Hematopoietic multipotent progenitor cell treated with erythropoietin and hydrocortisone succinate and interleukin-3 and kit ligand, for 4 days (in vitro differentiated cells): ENCODE data around the gene MECP2.

ENCODE experiments used
- DNase-seq: peaks from one replicate; pipeline ENCODE4 v3.0.0-alpha.2; 2015

Gene MECP2

GRCh38 chrX:154059231-154059630 is 38.3 kb downstream of the MECP2 start:
- DNase-seq = no peak

DNA sequence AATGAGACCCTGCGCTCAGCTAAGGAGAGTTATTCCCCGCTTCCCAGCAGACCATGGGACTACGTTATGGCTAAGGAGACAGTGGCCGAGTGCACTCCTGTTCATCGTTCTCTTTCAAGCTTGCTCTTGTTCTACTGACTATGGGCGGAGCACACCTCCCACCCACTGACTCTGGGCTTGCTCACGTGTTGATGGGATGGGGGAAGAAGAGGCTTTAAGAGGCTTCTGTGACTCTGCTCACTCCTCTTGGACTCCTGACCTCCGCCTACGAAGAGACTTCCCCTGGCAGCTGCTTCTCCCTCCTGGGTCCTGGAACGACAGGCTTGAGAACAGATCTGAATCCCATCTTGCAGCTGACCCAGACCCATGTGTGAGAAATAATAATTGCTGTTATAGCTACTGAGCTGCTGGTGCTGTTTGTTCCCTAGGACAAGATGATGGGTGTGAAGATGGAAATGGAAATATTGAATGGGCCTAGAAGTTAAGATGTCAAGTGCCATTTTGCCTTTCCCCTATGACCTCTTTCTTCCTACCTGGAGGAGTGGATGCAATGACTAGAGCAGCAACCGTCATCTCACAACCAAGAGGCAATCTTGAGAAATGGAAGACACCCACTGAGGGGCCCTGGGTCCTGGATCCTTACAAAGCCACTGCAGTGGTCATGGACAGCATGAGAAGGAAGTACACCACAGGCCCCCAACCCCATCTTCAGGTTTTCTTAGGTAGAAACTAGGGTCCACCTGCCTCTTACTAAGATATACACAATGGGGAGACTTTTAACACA is 39.1 kb downstream of the MECP2 start:
- DNase-seq = no peak

DNA sequence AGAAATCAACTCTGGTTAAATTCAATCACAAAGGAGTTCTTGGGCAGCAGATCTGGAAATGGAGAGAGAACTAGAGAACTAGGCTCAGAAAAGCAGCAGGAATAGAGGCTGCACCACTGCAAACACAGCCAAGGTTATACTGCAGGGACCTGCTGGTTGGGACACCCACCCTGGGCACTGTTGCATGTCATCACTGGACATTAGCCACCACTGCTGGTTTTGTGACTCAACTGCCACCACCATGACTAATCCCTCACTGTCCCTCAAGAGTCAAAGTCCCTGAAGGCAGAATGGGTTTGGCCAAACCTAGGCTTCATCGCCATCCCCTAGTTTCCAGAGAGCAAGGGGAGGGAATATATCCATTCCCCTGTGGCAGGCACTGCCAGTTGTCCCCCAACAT is 39.7 kb downstream of the MECP2 start:
- no peak for DNase-seq

GRCh38 chrX:154056770-154057241 is 40.7 kb downstream of the MECP2 start:
- DNase-seq = peak; percentile 56

DNA sequence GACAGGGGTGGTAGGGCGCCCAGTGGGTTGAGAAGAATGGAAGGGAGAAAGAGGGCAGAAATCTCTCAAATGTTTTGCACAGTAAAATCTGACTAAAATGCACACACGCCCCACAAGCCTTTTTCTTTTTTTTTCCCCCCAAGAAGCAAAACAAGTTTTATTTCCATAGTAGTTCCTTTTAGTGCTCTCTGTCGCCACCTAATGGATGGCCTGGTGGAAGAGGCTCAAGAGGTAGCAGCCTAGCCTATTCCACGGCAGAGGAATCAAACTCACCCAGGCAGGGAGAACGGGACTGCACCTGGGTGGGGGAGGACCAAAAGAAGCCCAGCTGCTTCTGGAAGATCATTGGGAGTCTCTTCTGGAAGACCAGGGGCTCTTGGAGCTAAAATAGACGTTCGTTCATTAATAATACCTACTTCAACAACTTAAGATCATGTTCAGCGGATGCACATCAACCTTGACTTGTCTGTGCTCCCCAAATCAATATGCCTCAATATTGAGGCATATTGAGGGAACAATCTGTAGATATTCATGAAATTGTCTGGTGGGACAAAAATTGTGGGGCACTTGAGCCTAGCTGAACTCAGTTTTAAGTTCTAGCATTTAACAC is 46.2 kb downstream of the MECP2 start:
- DNase-seq = peak; percentile 80

DNA sequence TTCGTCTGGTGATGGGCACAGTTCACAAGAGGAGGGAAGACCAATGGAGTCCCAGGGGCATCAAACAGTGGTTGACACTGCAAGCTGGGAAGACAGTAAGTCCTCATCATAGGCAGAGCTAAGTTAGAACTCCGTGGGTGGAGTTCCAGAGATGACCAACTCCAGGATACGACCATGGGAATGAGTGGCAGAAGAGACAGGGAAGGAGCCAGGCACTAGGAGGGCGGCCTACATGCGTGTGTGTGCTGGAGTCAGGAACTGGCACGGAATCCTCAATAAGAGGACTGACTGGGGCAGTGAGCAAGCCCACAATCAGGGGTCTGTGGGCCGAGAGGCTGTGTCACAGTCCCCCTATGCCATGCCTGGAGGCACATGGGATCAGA is 47.4 kb downstream of the MECP2 start:
- no peak for DNase-seq

DNA sequence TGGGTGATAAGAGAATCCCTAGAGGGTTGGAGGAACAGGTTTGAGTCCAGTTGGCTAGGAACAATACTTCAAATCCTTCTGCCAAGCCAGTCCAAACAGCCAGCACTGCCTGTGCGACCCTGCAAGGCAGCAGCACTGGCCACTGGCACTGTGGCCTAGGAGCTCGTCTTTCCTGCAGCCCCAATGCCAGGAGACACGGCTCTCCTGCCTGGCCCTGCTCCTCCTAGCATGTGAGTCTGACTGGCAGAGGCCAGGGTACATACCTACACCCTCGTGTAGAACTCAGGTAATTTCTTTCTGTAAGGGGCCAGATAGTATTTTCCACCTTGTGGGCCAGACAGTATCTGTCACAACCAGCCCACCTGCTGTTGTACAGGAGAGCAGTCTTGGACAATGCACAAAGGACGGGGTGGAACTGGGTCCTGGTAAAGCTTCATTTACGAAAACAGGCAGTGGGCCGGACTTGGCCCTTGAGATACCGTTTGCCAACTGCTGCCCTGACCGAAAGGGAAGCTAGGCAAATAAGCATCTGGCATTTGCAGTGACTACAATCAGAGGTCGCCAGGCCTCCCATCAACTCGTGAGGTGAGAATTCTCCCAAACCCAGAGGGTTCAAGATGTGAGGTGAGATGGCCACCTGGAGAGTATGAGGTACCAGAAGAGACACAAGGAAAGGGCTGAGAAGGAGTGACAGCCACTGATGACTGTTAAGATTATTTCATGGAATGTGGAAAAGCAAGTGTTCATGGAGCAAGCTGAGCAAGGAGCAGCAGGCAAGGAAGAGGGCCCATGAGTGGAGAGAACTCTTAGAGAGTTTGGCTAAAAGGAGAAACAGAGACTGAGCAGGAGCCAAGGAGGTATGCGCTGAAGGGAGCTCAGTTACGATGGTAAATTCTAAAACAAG is 48.1 kb downstream of the MECP2 start:
- no peak for DNase-seq

DNA sequence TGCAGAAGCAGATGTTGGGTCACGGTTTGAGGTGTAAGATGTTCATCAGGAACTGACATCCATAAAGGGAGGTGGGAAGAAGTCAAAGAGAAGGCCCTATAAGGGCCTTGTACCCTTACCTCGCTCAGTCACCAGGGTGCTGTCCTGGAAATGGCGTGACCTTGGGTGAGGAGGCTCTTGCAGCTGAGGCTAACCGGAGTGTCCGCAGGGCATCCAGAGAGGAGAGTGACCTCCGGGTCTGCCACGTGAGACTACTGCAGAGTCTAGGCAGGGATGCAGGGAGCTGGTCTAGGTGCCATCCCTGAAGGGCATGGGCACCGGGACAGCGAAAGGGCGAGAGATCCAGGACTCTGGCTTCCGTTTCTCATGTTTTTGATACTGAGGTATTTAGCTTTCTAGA is 49.1 kb downstream of the MECP2 start:
- DNase-seq = no peak

DNA sequence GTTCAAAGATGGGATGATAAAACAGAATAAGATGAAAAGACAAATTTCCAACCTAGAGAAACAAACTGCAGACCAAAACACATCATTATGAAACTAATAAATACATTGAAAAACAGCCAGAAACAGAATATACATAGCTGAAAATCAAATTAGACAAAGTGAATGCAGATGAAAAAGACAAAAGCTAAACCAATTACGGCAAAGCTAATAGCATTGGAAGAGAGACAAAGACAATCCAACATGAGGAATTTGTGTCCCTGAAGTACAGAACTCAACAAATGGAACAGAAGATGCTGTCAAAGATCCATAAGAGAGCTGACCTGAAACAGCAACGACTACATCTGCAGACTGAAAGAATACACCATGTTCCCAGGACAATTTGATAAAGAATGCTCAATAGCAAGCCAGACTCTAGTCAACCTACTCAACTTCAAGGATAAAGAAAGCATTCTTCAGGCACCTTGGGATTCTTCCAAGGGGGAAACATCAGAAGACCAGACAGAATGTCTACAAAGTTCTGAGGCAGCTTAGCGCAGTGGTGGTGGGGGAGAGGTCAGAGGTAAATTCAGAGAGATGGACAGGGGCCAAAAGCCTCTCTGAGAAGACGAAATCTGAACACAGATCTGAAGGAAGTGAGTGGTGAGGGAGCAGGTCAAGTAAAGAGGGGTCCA is 50.4 kb downstream of the MECP2 start:
- DNase-seq = no peak

- DNase-seq = no peak
These were observed 51.3 kb downstream of the MECP2 start for GRCh38 chrX:154046031-154046781.

DNA sequence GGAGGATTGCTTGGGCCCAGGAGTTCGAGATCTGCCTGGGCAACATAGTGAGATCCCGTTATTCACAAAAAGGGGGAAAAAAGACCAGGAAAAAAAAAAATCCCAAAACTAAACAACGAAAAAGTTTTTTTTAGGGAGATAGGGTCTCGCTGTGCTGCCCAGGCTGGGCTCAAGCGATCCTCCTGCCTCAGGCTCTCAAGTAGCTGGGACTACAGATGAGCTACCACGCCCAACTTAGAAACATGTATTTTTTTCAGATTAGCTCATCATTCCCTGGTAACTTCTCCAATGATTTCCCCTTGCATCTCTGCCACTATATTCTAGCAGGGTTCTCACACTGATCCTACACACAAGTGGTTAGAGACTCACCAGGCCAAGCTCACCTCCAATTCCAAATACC is 53.4 kb downstream of the MECP2 start:
- no peak for DNase-seq

DNA sequence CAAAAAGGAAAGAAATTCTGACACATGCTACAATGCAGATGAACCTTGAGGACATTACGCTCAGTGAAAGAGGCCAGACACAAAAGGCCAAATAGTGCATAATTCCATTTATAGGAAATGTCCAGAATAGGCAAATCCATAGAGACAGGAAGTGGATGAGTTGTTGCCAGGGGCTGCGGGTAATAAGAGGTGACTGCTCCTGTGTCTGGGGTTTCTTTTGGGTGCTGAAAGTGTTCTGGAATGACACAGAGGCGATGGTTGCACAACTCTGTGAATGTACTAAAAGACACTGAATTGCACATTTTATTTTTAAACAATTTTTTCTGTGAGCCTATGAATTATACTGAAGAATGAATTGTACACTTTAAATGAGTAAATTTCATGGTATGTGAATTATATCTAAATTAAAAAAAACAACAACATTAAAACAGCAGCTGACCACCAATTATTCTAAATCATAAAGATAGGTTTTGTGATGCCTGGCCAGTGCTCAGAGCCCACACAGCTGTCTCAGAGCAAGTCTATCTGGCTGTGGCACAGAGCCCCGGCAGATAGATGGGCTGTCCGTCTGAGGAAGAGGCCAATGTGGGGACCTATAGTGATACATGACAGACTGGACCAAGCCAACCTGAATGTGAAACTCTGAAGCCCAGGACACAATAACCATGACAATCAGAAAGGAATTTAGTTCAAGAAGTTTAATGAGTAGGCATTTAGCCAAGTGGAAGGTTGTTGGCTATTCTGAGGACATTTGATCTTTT is 54.3 kb downstream of the MECP2 start:
- DNase-seq = no peak

DNA sequence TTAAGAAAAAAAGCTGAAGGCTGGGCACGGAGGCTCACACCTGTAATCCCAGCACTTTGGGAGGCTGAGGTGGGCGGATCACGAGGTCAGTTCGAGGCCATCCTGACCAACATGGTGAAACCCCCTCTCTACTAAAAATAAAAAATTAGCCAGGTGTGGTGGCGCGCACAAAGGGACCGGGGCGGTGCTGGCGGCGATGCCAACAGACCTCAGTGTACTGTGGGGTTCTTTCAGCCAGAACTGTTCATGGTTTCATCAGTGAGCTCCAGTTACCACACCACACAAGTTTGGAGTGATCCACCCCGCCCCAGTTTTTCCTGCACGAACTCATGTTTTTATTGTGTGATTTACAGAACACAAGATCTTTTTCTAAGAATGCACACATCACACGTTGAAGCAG is 56.7 kb downstream of the MECP2 start:
- no peak for DNase-seq

GRCh38 chrX:154040307-154040756 is 57.2 kb downstream of the MECP2 start:
- peak; percentile 57 for DNase-seq

GRCh38 chrX:154039577-154039976 is 57.9 kb downstream of the MECP2 start:
- no peak for DNase-seq

DNA sequence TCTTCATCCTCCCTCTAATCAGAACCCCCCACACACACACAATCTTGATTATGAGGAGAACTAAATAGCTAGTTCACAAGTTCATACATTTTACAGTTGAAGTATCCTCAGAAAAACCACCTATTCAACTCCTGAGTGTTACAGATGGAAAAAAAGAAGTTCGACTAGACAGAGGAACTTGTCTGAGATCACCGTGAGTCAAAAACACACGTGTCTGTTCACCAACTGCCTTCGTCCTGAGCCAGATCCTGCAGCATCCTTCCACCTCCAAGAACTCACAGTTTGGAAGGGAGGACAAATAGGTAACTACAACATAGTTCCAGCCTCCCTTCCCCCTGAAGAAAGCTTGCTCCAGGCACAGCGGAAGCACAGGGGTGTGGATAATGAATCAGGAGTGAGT is 58.9 kb downstream of the MECP2 start:
- DNase-seq = no peak

DNA sequence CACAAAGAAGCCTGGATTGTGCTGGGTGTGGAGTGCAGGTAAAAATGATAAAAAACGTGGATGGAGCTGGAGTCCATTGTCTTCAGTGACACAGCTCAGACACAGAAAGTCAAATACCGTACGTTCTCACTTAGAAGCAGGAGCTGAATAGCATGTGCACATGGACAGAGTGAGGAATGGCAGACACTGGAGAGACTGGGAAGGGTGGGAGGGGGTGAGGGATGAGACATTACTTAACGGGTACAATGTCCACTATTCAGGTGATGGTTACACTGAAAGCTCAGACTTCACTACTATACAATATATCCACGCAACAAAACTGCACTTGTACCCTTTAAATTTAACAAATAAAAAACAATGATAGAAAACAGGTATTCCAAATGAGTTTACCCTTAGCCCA is 59.8 kb downstream of the MECP2 start:
- no peak for DNase-seq

- no peak for DNase-seq
These were observed 61.0 kb downstream of the MECP2 start for GRCh38 chrX:154036513-154036912.

DNA sequence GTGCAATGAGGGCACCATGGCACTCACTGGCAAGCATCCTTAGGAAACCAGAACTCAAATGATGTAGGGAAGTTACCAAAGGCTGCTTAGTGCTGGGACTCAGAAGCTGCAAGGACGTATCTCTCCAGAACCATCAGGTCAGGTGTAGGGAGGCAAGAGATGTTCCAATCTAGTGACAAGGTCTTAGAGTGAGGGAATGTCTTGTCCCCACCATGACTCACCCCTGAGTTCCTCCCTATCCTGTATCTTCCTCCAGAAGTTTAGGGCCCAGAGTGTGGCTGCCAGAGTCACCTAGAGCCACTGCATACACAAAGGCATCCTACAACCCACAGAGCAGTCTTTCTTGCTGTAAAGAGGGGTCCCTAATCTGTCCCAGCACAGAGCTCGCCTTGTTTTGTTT is 63.7 kb downstream of the MECP2 start:
- DNase-seq = no peak

DNA sequence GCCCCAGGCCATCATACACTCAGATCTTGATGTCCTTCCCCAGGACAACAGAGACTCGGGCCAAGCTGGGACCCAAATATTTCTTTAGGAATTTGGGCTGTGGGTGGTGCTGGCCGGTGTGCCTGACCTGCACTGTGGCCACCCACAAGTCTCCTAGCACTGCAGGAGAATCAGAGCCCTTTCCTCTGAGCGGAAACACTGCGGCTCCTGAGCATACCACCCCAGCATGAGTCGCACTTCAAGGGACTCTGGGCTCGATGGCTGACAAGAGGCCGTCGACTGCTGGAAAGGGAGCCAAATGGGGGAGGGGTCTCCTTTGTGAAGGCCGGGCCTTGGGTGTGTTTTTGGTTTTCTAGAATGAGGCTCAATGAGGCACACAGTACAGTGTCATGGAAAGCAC is 64.9 kb downstream of the MECP2 start:
- DNase-seq = no peak

GRCh38 chrX:154032160-154032559 is 65.4 kb downstream of the MECP2 start:
- DNase-seq = no peak
